Epithelial cell of esophagus (primary cell): ENCODE measurements around the gene SMG6.
"Not testable (repeated sequence)": the region's sequence is repeated elsewhere in the genome, so short reads cannot be mapped to it uniquely, and the experiment has no call there.

Source experiments
- DNase-seq: peaks from one replicate; pipeline ENCODE4 v3.0.0; 2010; ENCODE audit warnings: low read depth
- H3K4me3 ChIP-seq: 2 replicates; pipeline ENCODE4 v1.5.1; 2011; ENCODE audit warnings: mild to moderate bottlenecking, low read length, control low read depth
- CTCF ChIP-seq: IDR thresholded peaks from 2 replicates; pipeline ENCODE4 v1.5.1; 2011; ENCODE audit warnings: low read depth, mild to moderate bottlenecking, low read length, control low read depth, inconsistent platforms; ENCODE audit not compliant: insufficient read depth; ENCODE audit errors: missing control alignments

The SMG6 gene

GRCh38 chr17:2274414-2274813 lies 29.2 kb downstream of the SMG6 start:
- no peak for DNase-seq
- no peak overlapping the region for H3K4me3 ChIP-seq
- TF ChIP-seq CTCF, result no peak

GRCh38 chr17:2271985-2272702 lies 31.4 kb downstream of the SMG6 start:
- H3K4me3 ChIP-seq, result no peak overlapping the region
- no peak for TF ChIP-seq CTCF
- DNase-seq, result no peak

- TF ChIP-seq CTCF, result no peak
- DNase-seq, result no peak
- H3K4me3 ChIP-seq, result no peak overlapping the region
Measured at GRCh38 chr17:2267354-2267753, 36.2 kb downstream of the SMG6 start.

GRCh38 chr17:2266865-2267228 lies 36.7 kb downstream of the SMG6 start:
- no peak overlapping the region for H3K4me3 ChIP-seq
- no peak for DNase-seq
- TF ChIP-seq CTCF, result no peak

GRCh38 chr17:2266045-2266864 lies 37.3 kb downstream of the SMG6 start:
- no peak overlapping the region for H3K4me3 ChIP-seq
- no peak for DNase-seq
- TF ChIP-seq CTCF, result no peak

GRCh38 chr17:2265166-2265565 lies 38.4 kb downstream of the SMG6 start:
- not testable (repeated sequence) for DNase-seq, H3K4me3 ChIP-seq

GRCh38 chr17:2264067-2264860 lies 39.3 kb downstream of the SMG6 start:
- no peak for DNase-seq
- no peak overlapping the region for H3K4me3 ChIP-seq
- TF ChIP-seq CTCF, result no peak
